Stimulated activated CD4-positive, alpha-beta T cell treated with anti-CD3 and anti-CD28 coated beads, Interleukin-2, amount 100 ng/mL, for 24 hours (primary cell): ENCODE data around the gene AGBL1.

Source experiments
- DNase-seq, 2 donors: peaks; one replicate each; pipeline ENCODE4 v3.0.0-alpha.2; 2020

AGBL1 gene

DNA sequence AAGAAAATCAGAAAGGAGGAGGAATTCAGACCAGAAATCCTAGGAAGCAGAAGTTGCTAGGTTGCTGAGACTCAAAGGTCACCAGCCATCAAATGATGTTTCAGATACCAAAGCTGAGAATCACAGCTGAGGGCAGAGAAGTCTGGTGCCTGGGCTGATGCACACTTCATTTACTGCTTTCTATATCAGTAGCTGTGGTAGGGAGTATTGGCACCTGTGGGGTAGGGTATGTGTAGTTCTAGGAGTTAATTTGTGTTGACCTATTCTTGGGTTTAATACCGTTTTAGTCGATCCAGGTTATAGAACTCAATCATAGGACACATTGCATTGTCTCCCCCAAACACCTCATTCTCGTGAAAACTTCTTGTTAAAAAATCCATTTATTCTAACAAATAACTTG lies 529.6 kb downstream of the AGBL1 start:
- DNase-seq, result no peak

DNA sequence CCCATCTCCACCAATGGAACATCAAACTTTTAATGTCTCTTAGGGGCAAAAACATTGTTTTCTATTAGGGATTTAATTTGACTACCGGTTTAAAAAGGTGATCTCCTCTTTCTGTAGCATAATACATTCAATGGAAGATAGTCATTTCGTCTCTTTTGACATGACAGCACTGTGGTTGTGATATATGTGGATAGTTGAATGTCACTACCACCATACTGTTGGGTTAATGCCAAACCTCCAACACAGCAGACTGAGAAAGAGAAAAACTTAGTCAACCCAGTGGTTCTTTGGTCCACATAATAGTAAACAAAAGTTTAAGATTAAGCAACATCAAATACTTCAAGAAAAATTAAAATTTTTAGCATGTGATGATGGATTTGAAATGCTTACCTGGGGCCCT lies 530.4 kb downstream of the AGBL1 start:
- no peak for DNase-seq

GRCh38 chr15:86611417-86612040 lies 531.9 kb downstream of the AGBL1 start:
- DNase-seq, result no peak

- no peak for DNase-seq
These were observed 535.7 kb downstream of the AGBL1 start for GRCh38 chr15:86615411-86615810.

DNA sequence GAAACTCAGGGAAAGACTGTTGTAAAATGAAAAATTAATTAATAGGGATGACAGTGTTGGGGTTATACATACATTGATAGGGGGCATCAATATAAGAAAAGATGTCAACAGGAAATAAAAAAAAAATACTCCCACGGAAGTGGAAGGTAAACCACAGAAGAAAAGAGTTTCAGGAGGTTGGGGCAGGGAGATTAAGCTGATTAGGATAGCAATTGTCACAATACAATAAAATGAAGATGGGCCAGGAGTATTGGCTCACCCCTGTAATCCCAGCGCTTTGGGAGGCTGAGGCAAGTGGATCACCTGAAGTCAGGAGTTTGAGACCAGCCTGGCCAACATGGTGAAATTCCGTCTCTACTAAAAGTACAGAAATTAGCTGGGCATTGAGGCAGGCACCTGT lies 536.1 kb downstream of the AGBL1 start:
- no peak for DNase-seq

- DNase-seq, result no peak
These were observed 537.1 kb downstream of the AGBL1 start for GRCh38 chr15:86616771-86617170.

DNA sequence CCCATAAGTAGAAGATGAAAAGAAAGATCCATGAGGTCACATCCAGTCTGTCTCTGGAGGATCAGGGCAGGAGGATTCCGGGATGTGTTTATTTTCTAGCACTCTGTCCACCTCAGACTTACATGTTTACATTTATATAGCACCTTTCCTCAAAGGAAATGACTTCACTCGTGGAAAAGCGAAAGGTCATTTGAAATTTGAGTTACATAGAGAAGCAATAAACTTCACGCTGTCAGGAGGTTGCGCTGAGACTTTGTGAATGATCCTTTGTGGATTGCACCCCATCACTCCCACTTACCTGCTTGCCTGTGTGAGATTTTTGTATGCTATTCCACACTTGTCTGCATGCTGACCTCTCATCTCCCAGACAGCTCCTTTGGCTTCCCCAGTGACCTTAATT lies 540.5 kb downstream of the AGBL1 start:
- DNase-seq, result no peak

DNA sequence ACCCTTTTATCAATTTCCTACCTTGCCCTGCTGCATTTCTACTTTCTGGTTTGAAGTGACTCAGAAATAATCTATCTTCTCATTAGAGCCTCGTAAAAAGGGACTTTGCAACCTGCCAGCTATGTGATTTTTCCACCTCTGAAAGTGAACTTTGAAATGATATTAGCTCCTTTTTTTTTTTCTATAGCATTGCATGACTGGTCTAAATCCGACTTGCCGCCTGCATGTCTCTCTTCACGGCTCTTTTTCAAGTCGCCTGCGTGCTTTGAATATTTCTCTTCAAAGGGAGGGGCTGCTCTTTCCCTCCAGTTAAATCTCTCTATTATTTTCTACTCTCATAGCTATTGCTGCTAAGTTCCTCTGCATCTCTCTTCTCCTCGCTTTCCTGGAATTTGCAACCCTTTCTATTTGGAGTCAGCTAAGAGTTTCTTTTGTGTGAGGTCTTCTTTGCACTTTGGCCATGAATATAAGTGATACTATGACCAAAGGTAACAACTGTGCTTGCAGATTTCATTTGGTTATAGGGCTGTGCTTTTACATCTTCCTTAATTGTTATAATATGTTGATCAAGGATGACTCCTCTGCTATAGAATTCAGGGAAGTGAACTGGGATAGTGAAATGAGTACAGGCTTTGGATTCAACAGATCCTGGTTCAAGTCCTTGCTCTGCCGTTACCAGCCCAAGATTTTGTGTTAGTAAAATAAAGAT lies 541.1 kb downstream of the AGBL1 start:
- DNase-seq, result no peak

- DNase-seq, result no peak
These were observed 543.6 kb downstream of the AGBL1 start for GRCh38 chr15:86623236-86623635.

GRCh38 chr15:86624261-86625036 lies 544.8 kb downstream of the AGBL1 start:
- DNase-seq, result peak; percentile 83

GRCh38 chr15:86629409-86630356 lies 550.0 kb downstream of the AGBL1 start:
- DNase-seq, result no peak

- DNase-seq, result no peak
These were observed 551.3 kb downstream of the AGBL1 start for GRCh38 chr15:86630946-86631345.

GRCh38 chr15:86634146-86634545 lies 554.5 kb downstream of the AGBL1 start:
- no peak for DNase-seq

DNA sequence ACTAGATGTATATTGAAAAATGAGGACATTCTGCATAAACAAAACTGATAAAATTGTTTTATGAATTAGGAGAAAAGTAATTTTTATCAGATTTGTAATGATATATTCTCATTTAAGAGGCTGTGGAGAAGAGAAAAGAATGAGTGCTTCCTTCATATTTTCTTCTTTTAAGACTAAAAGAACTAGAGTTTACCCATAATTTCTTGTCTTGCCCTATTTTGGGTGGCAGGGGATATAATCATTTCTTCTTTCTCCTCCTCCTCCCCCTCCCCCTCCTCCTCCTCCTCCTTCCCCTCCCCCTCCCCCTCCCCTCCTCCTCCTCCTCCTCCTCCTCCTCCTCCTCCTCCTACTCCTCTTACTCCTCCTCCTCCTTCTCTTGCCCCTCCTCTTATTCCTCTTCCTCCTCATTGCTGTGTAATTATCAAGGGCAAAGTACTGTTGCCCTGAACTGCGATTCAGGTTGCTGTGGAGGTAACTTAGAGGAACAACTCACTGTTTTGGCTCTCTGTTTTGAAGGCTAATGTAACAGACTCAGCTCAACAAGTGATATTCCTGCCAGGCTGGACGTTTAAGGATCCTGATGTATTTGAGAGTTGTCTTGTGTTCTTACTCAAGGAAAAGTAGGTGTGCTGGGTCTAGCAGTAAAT lies 555.4 kb downstream of the AGBL1 start:
- no peak for DNase-seq

DNA sequence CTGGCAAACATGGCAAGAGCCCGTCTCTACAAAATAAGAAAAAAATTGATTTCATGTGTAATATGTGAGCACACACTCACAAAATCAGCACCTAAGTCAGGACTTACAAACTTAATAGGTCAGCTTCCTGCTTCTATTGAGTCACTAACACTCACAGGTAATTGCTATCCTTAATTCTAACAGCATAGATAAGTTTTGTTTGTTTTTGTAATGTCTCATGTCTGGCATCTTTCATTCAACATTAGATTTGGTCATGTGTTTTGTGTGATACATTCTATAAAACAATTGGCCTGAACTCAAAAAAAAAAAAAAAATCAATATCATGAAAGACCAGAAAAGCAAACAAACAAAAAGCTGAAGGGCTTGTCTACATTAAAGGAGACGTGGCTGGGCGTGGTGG lies 564.7 kb downstream of the AGBL1 start:
- no peak for DNase-seq

DNA sequence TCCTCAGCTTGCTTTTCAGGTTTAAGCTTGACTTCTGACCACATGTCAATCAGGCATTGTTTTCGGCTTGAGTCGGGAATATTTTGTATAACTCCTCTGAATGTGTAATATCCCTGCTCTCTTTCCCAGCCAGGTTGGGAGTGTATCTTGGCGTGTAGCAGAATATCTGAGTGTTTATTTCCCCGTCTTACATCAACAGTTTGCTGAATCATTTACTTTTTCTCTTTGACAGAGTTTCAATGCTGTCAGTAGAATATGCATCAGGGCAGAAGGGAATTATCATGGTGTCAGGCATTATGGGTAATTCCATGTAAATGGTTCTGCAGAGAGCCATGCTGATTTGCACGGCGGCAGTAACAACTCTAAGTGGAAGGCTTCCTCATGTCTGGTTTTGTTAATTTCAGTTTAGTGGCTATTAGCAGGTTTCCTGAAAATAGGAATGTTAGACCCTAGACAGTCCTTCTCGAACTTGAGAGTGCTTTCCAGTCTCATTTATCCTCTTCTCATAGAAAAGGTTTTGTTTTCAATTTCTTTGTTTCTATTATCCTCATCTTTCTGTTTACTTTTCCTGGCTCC lies 566.3 kb downstream of the AGBL1 start:
- no peak for DNase-seq

GRCh38 chr15:86647810-86648440 lies 568.3 kb downstream of the AGBL1 start:
- DNase-seq, result peak in 1 of 2 donors; percentile 30

DNA sequence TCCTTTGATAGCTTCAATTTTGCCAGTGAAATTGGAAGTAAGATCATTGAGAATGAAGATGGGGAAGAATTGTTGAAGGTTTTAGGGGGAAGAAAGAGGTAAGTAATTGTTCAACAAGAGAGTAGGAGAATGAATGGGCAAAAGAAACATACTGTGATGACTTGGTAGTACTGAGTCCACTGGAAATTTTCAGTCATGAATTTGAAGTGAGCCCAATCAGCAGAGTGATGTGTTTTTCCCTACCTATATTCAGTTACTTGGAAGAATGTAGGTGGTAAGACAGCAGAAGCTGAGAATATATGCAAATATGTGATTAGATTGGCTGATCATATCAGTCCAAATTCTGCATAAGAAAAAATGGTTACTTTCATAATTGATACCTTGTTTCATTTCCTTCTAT lies 569.6 kb downstream of the AGBL1 start:
- DNase-seq, result no peak

- no peak for DNase-seq
These were observed 570.4 kb downstream of the AGBL1 start for GRCh38 chr15:86650094-86650493.

- no peak for DNase-seq
These were observed 573.9 kb downstream of the AGBL1 start for GRCh38 chr15:86653344-86654197.
